HTR-8/SVneo (cell line): ENCODE results near the gene ZC3H14.

Experiments
- DNase-seq: peaks from one replicate; pipeline ENCODE4 v3.0.0; 2011; ENCODE audit warnings: low spot score, mixed read lengths; ENCODE audit not compliant: insufficient read length
- FAIRE-seq: peaks from 2 replicates; lab custom pipeline; 2011; peaks lifted over from hg19 to GRCh38; lab: Jason Lieb, UNC

ZC3H14 gene

GRCh38 chr14:88599761-88600439, 37.1 kb downstream of the ZC3H14 start:
- no peak for DNase-seq
- FAIRE-seq: no peak

- FAIRE-seq (no peak), DNase-seq (no peak)
These were observed 41.4 kb downstream of the ZC3H14 start for GRCh38 chr14:88604212-88604611.

- FAIRE-seq (no peak), DNase-seq (no peak)
These were observed 42.8 kb downstream of the ZC3H14 start for GRCh38 chr14:88605594-88605993.

- no peak for DNase-seq
- FAIRE-seq: no peak
These were observed 45.0 kb downstream of the ZC3H14 start for GRCh38 chr14:88607829-88608228.

GRCh38 chr14:88611878-88612277, 49.0 kb downstream of the ZC3H14 start:
- FAIRE-seq: no peak
- no peak for DNase-seq

GRCh38 chr14:88612981-88613380, 50.1 kb downstream of the ZC3H14 start:
- FAIRE-seq (no peak), DNase-seq (no peak)

GRCh38 chr14:88613552-88614010, 50.7 kb downstream of the ZC3H14 start:
- FAIRE-seq (no peak), DNase-seq (no peak)

GRCh38 chr14:88614218-88614907, 51.5 kb downstream of the ZC3H14 start:
- FAIRE-seq (no peak), DNase-seq (peak; percentile 31)

GRCh38 chr14:88616697-88617096, 53.9 kb downstream of the ZC3H14 start:
- no peak for FAIRE-seq
- no peak for DNase-seq

- no peak for FAIRE-seq
- DNase-seq: no peak
These were observed 54.6 kb downstream of the ZC3H14 start for GRCh38 chr14:88617479-88617878.

GRCh38 chr14:88618476-88618875, 55.6 kb downstream of the ZC3H14 start:
- DNase-seq: no peak
- FAIRE-seq: no peak

- FAIRE-seq: no peak
- DNase-seq: no peak
These were observed 58.3 kb downstream of the ZC3H14 start for GRCh38 chr14:88621100-88621499.

- FAIRE-seq: no peak
- DNase-seq: no peak
These were observed 62.8 kb downstream of the ZC3H14 start for GRCh38 chr14:88625671-88626070.

GRCh38 chr14:88628033-88628432, 65.2 kb downstream of the ZC3H14 start:
- no peak for FAIRE-seq
- DNase-seq: no peak

- no peak for FAIRE-seq
- DNase-seq: no peak
These were observed 65.6 kb downstream of the ZC3H14 start for GRCh38 chr14:88628462-88628861.

- DNase-seq: no peak
- FAIRE-seq: no peak
These were observed 67.7 kb downstream of the ZC3H14 start for GRCh38 chr14:88630565-88630964.

GRCh38 chr14:88631091-88631490, 68.3 kb downstream of the ZC3H14 start:
- no peak for FAIRE-seq
- DNase-seq: no peak

GRCh38 chr14:88632512-88632911, 69.7 kb downstream of the ZC3H14 start:
- no peak for FAIRE-seq
- DNase-seq: no peak

- FAIRE-seq (no peak), DNase-seq (no peak)
These were observed 76.4 kb downstream of the ZC3H14 start for GRCh38 chr14:88639221-88639620.

- no peak for FAIRE-seq
- no peak for DNase-seq
These were observed 97.2 kb downstream of the ZC3H14 start for GRCh38 chr14:88660056-88660455.

- DNase-seq: peak; percentile 60
- peak; percentile 13 for FAIRE-seq
These were observed 104.9 kb downstream of the ZC3H14 start for GRCh38 chr14:88667555-88668273.
